Right lobe of liver (tissue), 4 donors: ENCODE data around the gene NTM.

ENCODE experiments used
- POLR2A ChIP-seq: fragments of 450-650 bp; IDR thresholded peaks from one replicate; pipeline ENCODE4 v1.6.1; 2017; ENCODE audit warnings: antibody characterized with exemption, mild to moderate bottlenecking
- TF ChIP-seq, protein P1 (sequence below), 4 donors: fragments of 200-600 bp in 3 of 4; fragments of 450-650 bp in 1 of 4; IDR thresholded peaks; one replicate each; pipeline versions ENCODE4 v1.5.1 to v1.8.0; 2016 to 2022; ENCODE audit warnings: antibody characterized with exemption in 4 of 4, mild to moderate bottlenecking in 2 of 4
- donor health status: DM: no; HTN: no; CAD: no.
- donor health status: DM: no; HTN: no; CAD: no.
- donor health status: DM: no; HTN: yes; CAD: no.

DNA sequence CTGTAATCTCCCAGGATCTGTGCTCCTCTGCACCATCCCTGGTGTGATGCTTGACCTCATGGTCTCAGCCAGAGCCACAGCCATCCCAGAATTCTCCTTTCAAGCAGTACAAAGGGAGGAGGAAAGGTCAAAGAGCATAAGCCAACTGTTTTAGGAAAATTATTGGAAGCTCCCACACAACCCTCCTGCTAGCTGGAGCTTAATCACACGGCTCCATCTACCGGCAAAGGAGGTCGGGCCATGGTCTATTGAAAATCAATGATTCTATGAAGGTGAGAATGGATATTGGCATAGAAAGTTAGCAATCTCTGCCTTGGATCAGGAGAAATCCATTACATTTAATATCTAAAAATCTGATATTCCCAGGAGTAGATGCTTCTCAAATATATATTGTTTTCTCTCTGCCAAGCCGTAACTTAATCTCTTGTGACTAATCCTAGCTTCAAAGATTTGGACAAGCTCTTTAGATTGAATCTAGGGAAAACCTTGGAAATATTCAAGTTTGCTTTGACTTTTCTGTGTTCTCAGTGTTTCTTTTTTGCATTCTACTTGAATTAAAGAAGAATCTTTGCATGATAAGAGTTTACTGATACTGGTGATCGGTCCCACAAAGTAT is 259.6 kb downstream of the NTM start:
- TF ChIP-seq POLR2A = no peak
- TF ChIP-seq, protein P1, sequence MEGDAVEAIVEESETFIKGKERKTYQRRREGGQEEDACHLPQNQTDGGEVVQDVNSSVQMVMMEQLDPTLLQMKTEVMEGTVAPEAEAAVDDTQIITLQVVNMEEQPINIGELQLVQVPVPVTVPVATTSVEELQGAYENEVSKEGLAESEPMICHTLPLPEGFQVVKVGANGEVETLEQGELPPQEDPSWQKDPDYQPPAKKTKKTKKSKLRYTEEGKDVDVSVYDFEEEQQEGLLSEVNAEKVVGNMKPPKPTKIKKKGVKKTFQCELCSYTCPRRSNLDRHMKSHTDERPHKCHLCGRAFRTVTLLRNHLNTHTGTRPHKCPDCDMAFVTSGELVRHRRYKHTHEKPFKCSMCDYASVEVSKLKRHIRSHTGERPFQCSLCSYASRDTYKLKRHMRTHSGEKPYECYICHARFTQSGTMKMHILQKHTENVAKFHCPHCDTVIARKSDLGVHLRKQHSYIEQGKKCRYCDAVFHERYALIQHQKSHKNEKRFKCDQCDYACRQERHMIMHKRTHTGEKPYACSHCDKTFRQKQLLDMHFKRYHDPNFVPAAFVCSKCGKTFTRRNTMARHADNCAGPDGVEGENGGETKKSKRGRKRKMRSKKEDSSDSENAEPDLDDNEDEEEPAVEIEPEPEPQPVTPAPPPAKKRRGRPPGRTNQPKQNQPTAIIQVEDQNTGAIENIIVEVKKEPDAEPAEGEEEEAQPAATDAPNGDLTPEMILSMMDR (IDR thresholded peaks at IDR 0.05) = no peak
